Neuronal stem cell (in vitro differentiated cells): ENCODE measurements around the gene GRM1.

Experiments
- DNase-seq: peaks from one replicate; pipeline ENCODE4 v3.0.0-alpha.2; 2013; ENCODE audit warnings: low spot score
- H2AFZ ChIP-seq: one replicate; pipeline ENCODE4 v1.6.1; 2013; ENCODE audit warnings: mild to moderate bottlenecking, low read length, inconsistent platforms
- H2AK5ac ChIP-seq: 2 replicates; pipeline ENCODE4 v1.6.1; 2013; ENCODE audit warnings: low read depth, mild to moderate bottlenecking, inconsistent platforms, low read length, moderate library complexity, mixed read lengths
- H2BK120ac ChIP-seq: 2 replicates; pipeline ENCODE4 v1.6.1; 2013; ENCODE audit warnings: low read depth, mild to moderate bottlenecking, inconsistent platforms, low read length, moderate library complexity, mixed read lengths
- H2BK12ac ChIP-seq: one replicate; pipeline ENCODE4 v1.6.1; 2013; ENCODE audit warnings: low read length, inconsistent platforms
- H2BK15ac ChIP-seq: 2 replicates; pipeline ENCODE4 v1.6.1; 2013; ENCODE audit warnings: mild to moderate bottlenecking, low read length, inconsistent platforms, mixed read lengths
- H2BK5ac ChIP-seq: one replicate; pipeline ENCODE4 v1.6.1; 2013; ENCODE audit warnings: inconsistent platforms, mild to moderate bottlenecking, low read length, moderate library complexity
- H3K14ac ChIP-seq: one replicate; pipeline ENCODE4 v1.6.1; 2013; ENCODE audit warnings: low read length, inconsistent platforms
- H3K18ac ChIP-seq: 2 replicates; pipeline ENCODE4 v1.6.1; 2013; ENCODE audit warnings: low read length, inconsistent platforms
- H3K23ac ChIP-seq: 2 replicates; pipeline ENCODE4 v1.6.1; 2013; ENCODE audit warnings: low read depth, mild to moderate bottlenecking, mixed read lengths, low read length, inconsistent platforms; ENCODE audit not compliant: poor library complexity
- H3K27ac ChIP-seq: replicated peaks from 3 replicates; pipeline ENCODE4 v1.5.1; 2013; ENCODE audit warnings: low read length, inconsistent platforms
- H3K27me3 ChIP-seq, 3 experiments: 2 replicates each; pipeline ENCODE4 v1.6.1; 2013; ENCODE audit warnings: low read length in 3 of 3, mild to moderate bottlenecking in 2 of 3, inconsistent platforms in 1 of 3, low read depth in 1 of 3, mixed read lengths in 1 of 3, moderate library complexity in 1 of 3; ENCODE audit not compliant: control insufficient read depth in 3 of 3, insufficient read depth in 3 of 3
- H3K36me3 ChIP-seq, 2 donors: replicated peaks in 1 of 2; 2 replicates each; pipeline ENCODE4 v1.6.1; 2013; ENCODE audit warnings: low read length in 2 of 2; ENCODE audit not compliant: control insufficient read depth in 2 of 2, insufficient read depth in 2 of 2
- H3K4ac ChIP-seq: 2 replicates; pipeline ENCODE4 v1.6.1; 2013; ENCODE audit warnings: inconsistent platforms, mild to moderate bottlenecking, low read length, moderate library complexity
- H3K4me1 ChIP-seq, 2 donors: 1 replicate in 1 of 2; 2 replicates in 1 of 2; pipeline ENCODE4 v1.6.1; 2013; ENCODE audit warnings: low read length in 2 of 2, low read depth in 1 of 2; ENCODE audit not compliant: control insufficient read depth in 2 of 2, insufficient read depth in 1 of 2
- H3K4me2 ChIP-seq: one replicate; pipeline ENCODE4 v1.6.1; 2013; ENCODE audit warnings: mild to moderate bottlenecking, low read length, inconsistent platforms; ENCODE audit not compliant: insufficient read depth, poor library complexity, severe bottlenecking
- H3K4me3 ChIP-seq, 2 donors: 2 replicates each; pipeline ENCODE4 v1.5.1; 2013; ENCODE audit warnings: low read length in 2 of 2, mild to moderate bottlenecking in 2 of 2, inconsistent platforms in 1 of 2, moderate library complexity in 1 of 2
- H3K79me1 ChIP-seq: one replicate; pipeline ENCODE4 v1.6.1; 2013; ENCODE audit warnings: low read depth, mild to moderate bottlenecking, inconsistent platforms, low read length, moderate library complexity
- H3K9ac ChIP-seq: one replicate; pipeline ENCODE4 v1.6.1; 2013; ENCODE audit warnings: mild to moderate bottlenecking, low read depth, low read length, inconsistent platforms; ENCODE audit not compliant: poor library complexity
- H3K9me3 ChIP-seq, 2 donors: replicated peaks in 1 of 2; 2 replicates each; pipeline versions ENCODE3 to v1.6.1; 2013; ENCODE audit warnings: low read length in 2 of 2, mild to moderate bottlenecking in 2 of 2, inconsistent platforms in 1 of 2, low read depth in 1 of 2, mixed read lengths in 1 of 2, moderate library complexity in 1 of 2; ENCODE audit not compliant: control insufficient read depth in 2 of 2, insufficient read depth in 1 of 2
- H4K8ac ChIP-seq: one replicate; pipeline ENCODE4 v1.6.1; 2013; ENCODE audit warnings: low read depth, mild to moderate bottlenecking, inconsistent platforms, low read length, moderate library complexity
- H4K91ac ChIP-seq: one replicate; pipeline ENCODE4 v1.6.1; 2013; ENCODE audit warnings: low read length, low read depth, mild to moderate bottlenecking, inconsistent platforms; ENCODE audit not compliant: poor library complexity
- WGBS, 2 donors: extraction: QIAGEN DNeasy Blood & Tissue Kit; methylation state at CpG; one replicate each; pipeline ENCODE4 v1.1.7; 2013; ENCODE audit warnings: missing lambda C conversion rate in 2 of 2, mixed read lengths in 1 of 2; ENCODE audit not compliant: insufficient read length in 2 of 2, insufficient replicate concordance in 1 of 2; ENCODE audit errors: extremely low coverage in 2 of 2; 5-methylcytosine and 5-hydroxymethylcytosine counted together

The GRM1 gene

GRCh38 chr6:146282837-146283236 lies 254.0 kb downstream of the GRM1 start:
- Histone ChIP-seq H2BK12ac (no peak overlapping the region), H3K4me1 (no peaks in the 10 kb centered on the region)

GRCh38 chr6:146284311-146284710 lies 255.4 kb downstream of the GRM1 start:
- no peak overlapping the region for H3K4me3 ChIP-seq
- no peak overlapping the region for H3K4me2 ChIP-seq
- no peaks in the 10 kb centered on the region for H3K4me1 ChIP-seq
- H3K79me1 ChIP-seq: no peaks in the 10 kb centered on the region
- no peaks in the 10 kb centered on the region for H3K27me3 ChIP-seq
- no peak overlapping the region for H3K18ac ChIP-seq
- peaks cover 2 to 6% of the 10 kb centered on the region in 2 donors for H3K9me3 ChIP-seq
- WGBS, 2 donors: no CpG with 5 or more reads among the region's 2 CpGs
- H3K27ac ChIP-seq: no peak overlapping the region
- H3K14ac ChIP-seq: no peak overlapping the region
- no peak overlapping the region for H2BK12ac ChIP-seq
- no peak overlapping the region for H3K4ac ChIP-seq
- no peak overlapping the region for H3K9ac ChIP-seq
- H4K8ac ChIP-seq: no peak overlapping the region
- H2AFZ ChIP-seq: no peak overlapping the region
- no peak overlapping the region for H2BK15ac ChIP-seq
- H2BK5ac ChIP-seq: no peak overlapping the region
- no peak overlapping the region for H2BK120ac ChIP-seq
- DNase-seq: no peak
- no peak overlapping the region for H3K23ac ChIP-seq
- no peak overlapping the region for H2AK5ac ChIP-seq
- no peaks in the 10 kb centered on the region for H3K36me3 ChIP-seq
- H4K91ac ChIP-seq: no peak overlapping the region

More at GRCh38 chr6:146282837-146283236, 254.0 kb downstream of the GRM1 start:
- Histone ChIP-seq H3K36me3 (no peaks in the 10 kb centered on the region), H3K23ac (no peak overlapping the region), H3K4ac (no peak overlapping the region), H2AK5ac (no peak overlapping the region), H3K4me3 (no peak overlapping the region), H2BK5ac (no peak overlapping the region), H2BK15ac (no peak overlapping the region), H3K27me3 (no peaks in the 10 kb centered on the region), H2BK120ac (no peak overlapping the region), H3K9ac (no peak overlapping the region), H2AFZ (no peak overlapping the region), H3K9me3 (peaks cover 0 to 5% of the 10 kb centered on the region in 2 donors), H3K27ac (no peak overlapping the region), H4K8ac (no peak overlapping the region), H3K14ac (no peak overlapping the region), H3K18ac (no peak overlapping the region), H4K91ac (no peak overlapping the region), H3K4me2 (no peak overlapping the region), H3K79me1 (no peaks in the 10 kb centered on the region)
- no CpG with 5 or more reads among the region's 2 CpGs for WGBS, 2 donors
- DNase-seq: no peak

- Histone ChIP-seq H3K4ac (no peak overlapping the region), H3K9me3 (peaks cover 2 to 6% of the 10 kb centered on the region in 2 donors), H3K36me3 (no peaks in the 10 kb centered on the region), H2BK120ac (no peak overlapping the region), H3K18ac (no peak overlapping the region), H2BK15ac (no peak overlapping the region), H4K8ac (no peak overlapping the region), H3K79me1 (no peaks in the 10 kb centered on the region), H2BK12ac (no peak overlapping the region), H3K9ac (no peak overlapping the region), H3K4me3 (no peak overlapping the region), H3K27ac (no peak overlapping the region), H3K27me3 (no peaks in the 10 kb centered on the region), H3K14ac (no peak overlapping the region), H2BK5ac (no peak overlapping the region), H2AK5ac (no peak overlapping the region), H3K23ac (no peak overlapping the region), H4K91ac (no peak overlapping the region), H3K4me2 (no peak overlapping the region), H2AFZ (no peak overlapping the region), H3K4me1 (peaks cover 0 to 3% of the 10 kb centered on the region in 2 donors)
- WGBS, 2 donors: no CpG with 5 or more reads among the region's 3 CpGs
- no peak for DNase-seq
Observed at GRCh38 chr6:146286961-146287360, 258.1 kb downstream of the GRM1 start.

- no peak overlapping the region for H4K91ac ChIP-seq
- no peak overlapping the region for H4K8ac ChIP-seq
- no CpG with 5 or more reads among the region's 1 CpG for WGBS, 2 donors
Observed at GRCh38 chr6:146287691-146288369, 259.0 kb downstream of the GRM1 start.

More at GRCh38 chr6:146287691-146288369, 259.0 kb downstream of the GRM1 start:
- H3K27me3 ChIP-seq: no peaks in the 10 kb centered on the region
- peaks cover 2 to 6% of the 10 kb centered on the region in 2 donors for H3K9me3 ChIP-seq
- DNase-seq: no peak
- H3K9ac ChIP-seq: no peak overlapping the region
- H3K36me3 ChIP-seq: no peaks in the 10 kb centered on the region
- H3K4ac ChIP-seq: no peak overlapping the region
- H2BK15ac ChIP-seq: no peak overlapping the region
- no peak overlapping the region for H2BK120ac ChIP-seq
- H3K18ac ChIP-seq: no peak overlapping the region
- no peak overlapping the region for H2AFZ ChIP-seq
- no peaks in the 10 kb centered on the region for H3K79me1 ChIP-seq
- H3K4me3 ChIP-seq: no peak overlapping the region
- peaks cover 0 to 3% of the 10 kb centered on the region in 2 donors for H3K4me1 ChIP-seq
- H3K4me2 ChIP-seq: no peak overlapping the region
- H2BK5ac ChIP-seq: no peak overlapping the region
- H3K27ac ChIP-seq: no peak overlapping the region
- no peak overlapping the region for H2AK5ac ChIP-seq
- H3K23ac ChIP-seq: no peak overlapping the region
- H2BK12ac ChIP-seq: no peak overlapping the region
- no peak overlapping the region for H3K14ac ChIP-seq
